Thoracic aorta (tissue), 2 donors: ENCODE results near the gene CERT1. TPM values are rescaled to one million over a fixed set of nuclear protein-coding genes. Genes with fewer than 3 reads are reported as not detected.

ENCODE experiments used
- ATAC-seq: fragments of 150-250 bp; one replicate; pipeline ENCODE4 v1.8.0; 2017; ENCODE audit warnings: low read depth; ENCODE audit not compliant: insufficient number of reproducible peaks, low FRiP score
- DNase-seq: peaks from one replicate; pipeline ENCODE4 v3.0.0-alpha.2; 2020; ENCODE audit warnings: low spot score
- H3K27ac ChIP-seq, 2 donors: fragments of 200-600 bp; sonication (generic); 1 replicate in 1 of 2; 2 replicates in 1 of 2; pipeline ENCODE4 v1.5.1; 2016; ENCODE audit warnings: mild to moderate bottlenecking in 2 of 2, moderate library complexity in 2 of 2
- H3K27me3 ChIP-seq: fragments of 200-600 bp; sonication (generic); replicated peaks from 2 replicates; pipeline ENCODE4 v1.6.0; 2016; ENCODE audit warnings: mild to moderate bottlenecking; ENCODE audit not compliant: insufficient read depth
- H3K36me3 ChIP-seq: fragments of 200-600 bp; sonication (generic); one replicate; pipeline ENCODE4 v1.5.1; 2016
- H3K4me1 ChIP-seq, 2 donors: fragments of 200-600 bp; sonication (generic); 1 replicate in 1 of 2; 2 replicates in 1 of 2; pipeline versions ENCODE4 v1.5.1 to v1.6.0; 2016; ENCODE audit warnings: low read depth in 2 of 2, mild to moderate bottlenecking in 1 of 2; ENCODE audit not compliant: control insufficient read depth in 1 of 2
- H3K4me3 ChIP-seq: fragments of 200-600 bp; sonication (generic); 2 replicates; pipeline ENCODE4 v1.5.1; 2016; ENCODE audit warnings: mild to moderate bottlenecking
- H3K9me3 ChIP-seq: fragments of 200-600 bp; sonication (generic); 2 replicates; pipeline ENCODE4 v1.5.1; 2016
- CTCF ChIP-seq: fragments of 200-600 bp; sonication (generic); IDR thresholded peaks from one replicate; pipeline ENCODE4 v1.5.1; 2019; ENCODE audit warnings: antibody characterized with exemption
- total RNA-seq, 2 donors: library from RNA; depleted of rRNA; stranded (reverse); fragments of >200 nt; gene quantifications; one replicate each; pipeline versions ENCODE4 v1.1.0 to v1.2.3, GENCODE V29; 2016

Gene CERT1
- total RNA-seq, 2 donors from 2014 or later, result 21.1 to 43.7 TPM

GRCh38 chr5:75552764-75553163, 41.3 kb upstream of the CERT1 start:
- peaks cover 21% of the 10 kb centered on the region for H3K36me3 ChIP-seq
- no peaks in the 10 kb centered on the region for H3K27me3 ChIP-seq
- no peak overlapping the region for H3K27ac ChIP-seq
- peaks cover 0 to 7% of the 10 kb centered on the region in 2 donors for H3K4me1 ChIP-seq
- H3K4me3 ChIP-seq, result no peak overlapping the region
- TF ChIP-seq CTCF, result no peak
- no peaks in the 10 kb centered on the region for H3K9me3 ChIP-seq
- DNase-seq, result no peak
- ATAC-seq, result no peak

- Histone ChIP-seq H3K9me3 (no peaks in the 10 kb centered on the region), H3K4me3 (no peak overlapping the region), H3K4me1 (no peaks in the 10 kb centered on the region), H3K27me3 (no peaks in the 10 kb centered on the region), H3K27ac (no peak overlapping the region), H3K36me3 (peaks cover 21% of the 10 kb centered on the region)
- TF ChIP-seq CTCF, result no peak
- ATAC-seq (no peak), DNase-seq (no peak)
Measured at GRCh38 chr5:75551471-75551870, 40.0 kb upstream of the CERT1 start.

- H3K4me1 ChIP-seq, result no peaks in the 10 kb centered on the region
- ATAC-seq (no peak), DNase-seq (no peak)
- no peak overlapping the region for H3K4me3 ChIP-seq
- H3K9me3 ChIP-seq, result no peaks in the 10 kb centered on the region
- H3K27me3 ChIP-seq, result no peaks in the 10 kb centered on the region
- H3K36me3 ChIP-seq, result peaks cover 16% of the 10 kb centered on the region
- no peak for TF ChIP-seq CTCF
- H3K27ac ChIP-seq, result no peak overlapping the region
Measured at GRCh38 chr5:75550597-75550996, 39.2 kb upstream of the CERT1 start.

GRCh38 chr5:75547812-75548211, 36.4 kb upstream of the CERT1 start:
- H3K9me3 ChIP-seq, result no peaks in the 10 kb centered on the region
- no peaks in the 10 kb centered on the region for H3K27me3 ChIP-seq
- no peak overlapping the region for H3K27ac ChIP-seq
- peaks cover 1% of the 10 kb centered on the region for H3K36me3 ChIP-seq
- no peak for DNase-seq
- H3K4me1 ChIP-seq, result no peaks in the 10 kb centered on the region
- H3K4me3 ChIP-seq, result no peak overlapping the region
- TF ChIP-seq CTCF, result no peak
- ATAC-seq, result no peak

- Histone ChIP-seq H3K27me3 (no peaks in the 10 kb centered on the region), H3K36me3 (no peaks in the 10 kb centered on the region), H3K9me3 (no peaks in the 10 kb centered on the region), H3K4me3 (no peak overlapping the region), H3K27ac (no peak overlapping the region), H3K4me1 (no peaks in the 10 kb centered on the region)
- no peak for TF ChIP-seq CTCF
- DNase-seq (no peak), ATAC-seq (no peak)
Measured at GRCh38 chr5:75546830-75547229, 35.4 kb upstream of the CERT1 start.
